ENCODE measurements around the gene GABRB2.
"Not testable (repeated sequence)": the region's sequence is repeated elsewhere in the genome, so short reads cannot be mapped to it uniquely, and the experiment has no call there.

GABRB2 gene

DNA sequence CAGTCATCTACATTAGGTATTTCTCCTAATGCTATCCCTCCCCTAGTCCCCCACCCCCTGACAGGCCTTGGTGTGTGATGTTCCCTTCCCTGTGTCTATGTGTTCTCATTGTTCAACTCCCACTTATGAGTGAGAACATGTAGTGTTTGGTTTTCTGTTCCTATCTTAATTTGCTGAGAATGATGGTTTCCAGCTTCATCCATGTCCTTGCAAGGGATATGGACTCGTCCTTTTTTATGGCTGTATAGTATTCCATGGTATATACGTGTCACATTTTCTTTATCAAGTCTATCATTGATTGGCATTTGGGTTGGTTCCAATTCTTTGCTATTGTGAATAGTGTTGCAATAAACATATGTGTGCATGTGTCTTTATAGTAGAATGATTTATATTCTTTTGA is 249.1 kb downstream of the GABRB2 start:
- not testable (repeated sequence) for DNase-seq (ENCODE audit: low read depth)

DNA sequence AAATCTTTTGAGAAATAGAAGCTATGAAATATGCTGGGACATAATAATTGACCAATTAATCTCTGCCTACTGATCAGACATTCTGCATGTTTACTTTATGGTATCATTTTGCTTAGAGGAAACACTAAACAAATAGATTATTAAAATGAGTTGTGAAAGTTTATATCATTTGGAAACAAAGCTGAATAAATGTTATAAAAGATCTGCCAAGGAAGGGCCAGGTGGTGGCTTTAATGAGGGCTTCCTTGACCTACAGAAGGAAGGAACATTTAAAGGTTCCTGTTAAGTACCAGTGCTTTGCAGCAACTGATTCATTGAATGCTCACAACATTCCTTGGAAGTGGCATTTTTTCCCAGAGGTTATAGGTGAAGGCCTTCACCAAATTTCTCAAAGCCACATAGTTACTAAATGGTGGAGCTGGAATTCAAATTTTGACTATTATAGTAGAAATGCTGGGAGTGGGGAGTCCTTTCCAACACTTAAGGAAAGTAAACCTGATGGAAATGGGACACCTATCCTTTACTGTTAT is 250.7 kb downstream of the GABRB2 start:
- no peak for DNase-seq (ENCODE audit: low read depth)

DNA sequence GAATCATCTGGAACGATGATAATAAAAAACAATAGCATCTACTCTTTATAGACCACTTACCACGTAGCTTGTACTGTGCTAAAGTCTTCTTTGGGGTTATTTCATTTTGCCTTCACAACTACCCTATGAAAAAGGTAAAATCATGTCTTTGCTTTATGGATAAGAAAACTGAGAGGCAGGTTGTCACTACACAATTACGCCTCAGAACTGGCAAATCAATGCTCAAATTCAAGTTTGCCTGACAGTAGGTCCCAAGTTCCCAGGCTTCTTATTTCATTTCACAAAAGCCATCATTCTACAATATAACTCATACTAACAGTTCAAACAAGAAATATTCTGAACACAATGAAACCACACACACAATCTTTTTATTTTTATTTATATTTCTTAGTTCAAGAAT is 258.5 kb downstream of the GABRB2 start:
- DNase-seq (ENCODE audit: low read depth) = no peak

DNA sequence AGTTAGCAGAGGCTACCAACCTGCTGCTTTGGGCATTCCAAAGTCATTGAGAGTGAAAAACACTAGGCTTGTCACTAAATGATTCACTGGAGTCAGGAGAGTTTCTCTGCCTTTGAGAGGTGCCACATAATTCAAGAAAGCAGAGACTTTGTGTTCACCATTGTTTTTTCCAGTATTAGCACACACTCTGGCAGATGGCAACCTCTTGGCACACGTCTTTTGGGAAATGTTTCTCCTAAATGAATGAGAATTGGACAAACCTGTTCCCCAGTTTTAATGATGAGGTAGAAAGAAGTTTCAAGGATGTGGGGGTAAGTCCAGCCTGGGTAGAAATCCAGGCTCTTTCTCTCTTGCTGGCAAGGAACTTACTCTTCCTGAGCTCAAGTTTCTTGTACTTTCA is 259.1 kb downstream of the GABRB2 start:
- DNase-seq (ENCODE audit: low read depth) = no peak

DNA sequence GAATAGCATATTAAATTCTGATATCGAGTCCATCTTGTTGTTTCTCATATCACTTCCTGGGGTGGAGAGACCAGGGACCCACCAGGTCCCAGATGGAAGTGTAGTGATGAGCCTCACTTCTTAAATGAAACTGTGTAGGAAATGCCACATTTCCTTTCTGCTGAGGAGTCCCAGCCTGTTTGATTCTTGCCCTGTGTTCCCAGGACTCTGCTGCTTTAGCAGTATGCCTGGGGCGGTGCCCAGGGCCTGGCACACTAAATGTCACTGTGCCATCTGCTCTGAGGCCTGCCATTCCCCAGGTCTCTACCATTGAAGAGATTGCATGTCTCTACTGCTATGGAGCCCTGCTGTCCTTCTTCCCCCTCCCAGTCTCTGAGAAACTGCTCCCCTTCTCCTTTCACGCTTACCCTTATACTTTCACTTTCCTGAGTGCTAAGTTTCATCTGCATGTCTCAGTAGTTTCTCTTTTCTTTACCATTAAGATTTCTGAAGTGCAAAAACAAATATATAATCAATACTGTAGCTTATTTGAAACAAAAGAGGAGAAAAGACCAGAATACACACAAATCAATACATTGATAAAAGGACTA is 260.4 kb downstream of the GABRB2 start:
- DNase-seq (ENCODE audit: low read depth) = no peak

DNA sequence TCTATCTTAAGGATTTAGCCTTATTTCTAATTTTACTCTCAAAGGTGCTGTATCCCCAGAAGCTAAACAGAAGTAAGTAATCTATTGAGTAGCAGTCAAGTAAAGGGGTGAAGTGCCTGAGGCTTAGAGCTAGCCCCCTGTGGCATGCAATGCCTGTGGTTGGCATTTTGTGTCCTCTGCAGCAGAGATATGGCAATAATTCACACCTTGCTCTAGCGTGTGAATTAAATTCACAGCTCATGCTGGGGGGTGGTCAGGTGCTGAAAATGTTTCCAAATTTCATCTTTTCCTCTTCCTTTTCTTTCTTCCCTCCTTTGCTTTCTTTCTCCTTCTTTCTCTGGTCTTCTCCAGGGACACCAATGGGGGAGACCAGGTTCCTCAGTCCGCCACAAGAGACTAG is 262.1 kb downstream of the GABRB2 start:
- no peak for DNase-seq (ENCODE audit: low read depth)

DNA sequence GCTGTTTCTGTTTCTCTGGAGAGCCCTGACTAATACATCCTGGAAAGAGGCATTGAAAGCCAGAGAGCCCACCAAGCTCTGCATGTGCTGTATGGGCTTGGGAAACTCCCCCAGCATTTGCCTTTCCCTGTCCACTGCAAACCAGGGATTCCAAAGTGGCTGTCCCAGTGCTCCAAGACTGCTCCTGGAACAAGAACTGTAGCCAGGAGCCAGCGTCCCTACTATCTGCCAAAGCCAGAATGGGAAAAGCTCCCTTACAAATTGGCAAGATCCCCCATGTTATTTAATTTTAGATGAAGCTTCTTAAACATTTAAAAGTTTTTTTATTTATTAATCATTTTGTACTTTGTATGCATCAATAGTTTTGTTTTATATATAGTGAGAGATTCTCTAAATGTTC is 263.2 kb downstream of the GABRB2 start:
- DNase-seq (ENCODE audit: low read depth) = no peak

DNA sequence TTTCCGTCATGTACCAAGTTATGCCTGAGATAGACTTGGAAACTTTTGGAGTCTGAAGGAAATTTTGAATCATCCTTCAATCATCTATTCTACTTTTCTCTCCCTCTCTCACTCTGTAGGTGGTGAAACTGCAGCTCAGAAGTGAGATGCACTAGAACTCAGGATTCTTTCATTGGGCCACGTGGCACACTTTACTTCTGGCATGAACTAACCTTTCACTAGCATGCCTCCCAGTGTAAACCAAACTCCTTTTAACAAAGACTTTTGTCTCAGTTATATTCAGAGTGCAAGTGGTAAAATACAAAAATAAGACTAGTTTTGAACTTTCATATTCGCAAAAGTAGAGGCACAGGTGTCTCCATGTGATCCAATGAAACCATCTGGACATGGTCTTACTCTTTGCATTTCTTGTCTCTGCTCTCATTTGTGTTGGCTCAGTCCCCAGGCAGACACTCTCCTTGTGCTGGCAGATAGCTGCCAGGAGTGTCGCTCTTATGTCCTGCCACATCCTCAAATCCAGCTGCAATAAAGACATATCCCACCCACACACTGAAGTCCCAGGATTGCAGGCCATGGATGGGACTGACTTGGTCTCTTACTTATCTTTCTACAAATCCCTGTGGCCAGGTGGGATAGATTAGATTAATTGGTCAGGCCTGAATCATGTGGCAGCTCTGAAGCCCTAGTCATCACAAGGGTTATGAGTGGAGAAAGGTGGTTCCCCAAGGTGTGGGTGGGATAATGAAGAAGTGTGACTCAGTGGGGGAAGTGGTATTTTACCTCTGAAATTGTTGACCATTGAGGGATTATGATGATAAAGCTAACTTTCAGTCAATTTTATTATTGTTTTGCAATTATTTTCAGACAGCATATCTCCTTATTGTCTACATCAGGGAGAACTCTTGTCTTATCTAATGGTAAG is 267.5 kb downstream of the GABRB2 start:
- DNase-seq (ENCODE audit: low read depth) = no peak

DNA sequence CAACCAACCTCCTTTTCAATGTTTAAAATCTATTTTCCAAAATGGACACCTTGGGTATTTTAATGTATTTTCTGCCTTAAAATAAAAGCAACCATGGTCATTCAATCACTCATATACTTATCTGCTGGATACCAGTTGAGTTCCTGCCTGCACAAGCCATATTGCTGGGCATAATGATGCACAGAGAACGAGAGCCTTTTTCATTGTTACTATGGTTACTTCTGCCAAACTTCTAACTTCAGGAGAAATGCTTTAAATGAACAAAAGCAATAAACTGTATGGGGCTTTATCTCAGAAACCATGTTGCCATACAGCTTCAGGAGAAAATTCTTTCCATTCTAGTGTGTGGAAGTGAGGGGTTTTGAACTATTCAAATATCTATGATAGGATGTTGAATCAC is 269.5 kb downstream of the GABRB2 start:
- no peak for DNase-seq (ENCODE audit: low read depth)

DNA sequence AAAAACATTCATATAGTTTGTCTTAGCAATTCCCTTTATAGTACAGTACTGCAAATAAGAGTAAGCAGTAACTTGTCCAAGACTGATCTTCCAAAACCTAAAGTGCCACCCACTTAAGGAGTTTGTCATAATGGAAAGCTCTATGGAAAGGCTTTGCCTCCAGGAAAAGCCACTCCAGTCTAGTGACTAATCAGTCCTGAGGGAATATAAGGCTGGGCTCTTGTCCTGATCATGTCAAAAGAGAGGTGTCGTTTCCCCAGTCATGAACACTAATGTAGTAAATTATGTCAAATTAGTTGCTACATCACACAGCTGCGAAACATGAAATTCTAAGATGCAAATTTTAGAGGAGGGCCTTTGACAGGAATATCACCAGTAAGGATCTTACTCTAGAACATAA is 271.6 kb downstream of the GABRB2 start:
- DNase-seq (ENCODE audit: low read depth) = no peak

DNA sequence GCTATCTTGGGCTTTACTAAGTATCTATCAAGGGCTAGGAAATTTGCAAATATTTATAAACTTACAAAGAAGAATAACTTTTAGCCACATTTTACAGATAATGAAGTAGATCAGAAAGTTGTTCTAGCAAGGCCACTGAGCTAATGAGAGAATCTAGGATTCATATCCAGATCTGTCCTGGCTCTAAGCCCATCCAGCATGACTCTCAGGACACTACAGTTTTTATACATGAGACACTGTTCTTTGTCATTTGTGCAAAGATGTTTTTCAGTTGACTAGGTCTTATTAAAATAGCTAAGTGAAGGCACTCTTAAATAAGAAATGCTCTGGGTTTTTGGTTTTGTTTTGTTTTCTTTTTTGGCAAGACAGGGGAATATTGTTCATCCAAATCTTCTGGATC is 273.1 kb downstream of the GABRB2 start:
- no peak for DNase-seq (ENCODE audit: low read depth)

DNA sequence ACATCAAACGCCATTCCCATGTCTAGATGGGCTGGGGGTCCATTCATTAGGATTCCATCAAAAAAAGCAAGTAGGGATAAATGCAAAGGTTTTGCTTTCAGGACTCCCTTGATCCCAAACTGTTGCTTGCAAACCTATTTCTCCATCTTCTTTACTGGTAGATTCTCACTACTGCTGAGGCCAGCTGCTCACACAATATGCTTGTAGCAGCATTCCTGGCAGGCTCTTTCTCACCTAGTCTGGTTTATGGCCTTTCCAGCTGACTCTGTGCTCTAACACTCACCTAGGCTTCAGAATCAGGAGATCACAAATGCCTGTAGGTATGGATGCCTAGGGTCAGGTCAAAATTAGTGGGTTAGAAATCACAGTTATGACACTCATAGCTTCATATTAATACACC is 274.7 kb downstream of the GABRB2 start:
- no peak for DNase-seq (ENCODE audit: low read depth)

DNA sequence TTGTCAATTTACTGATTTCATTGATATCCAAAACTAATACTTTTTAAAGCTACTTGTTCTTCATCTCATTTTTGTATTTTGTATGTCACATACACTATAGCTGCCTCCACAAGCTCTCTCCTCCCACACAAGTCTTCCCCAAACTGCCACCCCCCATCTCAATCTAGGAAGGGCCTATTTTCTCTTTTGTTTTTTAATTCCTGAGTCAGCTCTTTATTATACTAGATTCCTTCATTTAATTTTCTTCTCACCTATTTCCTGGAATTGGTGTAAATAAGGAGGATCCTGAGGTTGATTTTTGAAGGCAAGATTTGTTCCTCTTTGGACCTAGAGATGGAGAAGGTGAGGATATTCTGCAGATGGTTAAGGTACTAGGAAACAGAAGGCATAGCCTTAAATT is 277.4 kb downstream of the GABRB2 start:
- DNase-seq (ENCODE audit: low read depth) = no peak

DNA sequence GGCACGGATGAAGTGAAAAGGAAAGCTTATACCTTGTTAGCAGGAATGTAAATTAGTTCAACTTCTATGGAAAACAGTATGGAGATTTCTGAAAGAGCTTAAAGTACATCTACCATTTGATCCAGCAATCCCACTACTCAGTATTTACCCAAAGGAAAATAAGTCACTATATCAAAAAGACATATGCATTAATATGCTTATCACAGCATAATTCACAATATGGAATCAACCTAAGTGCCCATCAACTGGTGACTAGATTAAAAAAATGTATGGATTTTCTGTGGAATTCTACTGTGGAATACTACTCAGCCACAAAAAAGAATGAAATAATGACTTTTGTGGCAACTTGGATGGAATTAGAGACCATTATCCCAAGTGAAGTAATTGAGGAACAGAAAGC is 279.6 kb downstream of the GABRB2 start:
- DNase-seq (ENCODE audit: low read depth) = no peak

DNA sequence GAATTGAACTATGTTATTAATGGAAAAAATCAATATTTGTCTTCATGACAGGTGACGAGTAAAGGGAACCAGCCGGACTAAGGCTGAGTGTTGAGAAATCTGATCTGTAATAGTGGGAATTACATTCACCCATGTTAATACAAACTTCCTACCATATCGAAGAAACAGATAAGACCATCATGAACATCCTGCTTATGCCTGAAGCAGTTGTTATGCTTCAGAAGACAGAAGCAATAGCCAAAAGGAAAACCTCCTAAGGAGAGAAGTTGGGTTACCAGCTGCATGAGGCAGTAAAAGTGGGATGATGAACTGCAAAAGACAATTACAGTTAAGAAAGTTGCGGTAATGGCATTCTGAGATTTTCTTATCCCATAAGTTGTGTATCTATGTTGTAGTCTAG is 281.5 kb downstream of the GABRB2 start:
- DNase-seq (ENCODE audit: low read depth) = no peak

DNA sequence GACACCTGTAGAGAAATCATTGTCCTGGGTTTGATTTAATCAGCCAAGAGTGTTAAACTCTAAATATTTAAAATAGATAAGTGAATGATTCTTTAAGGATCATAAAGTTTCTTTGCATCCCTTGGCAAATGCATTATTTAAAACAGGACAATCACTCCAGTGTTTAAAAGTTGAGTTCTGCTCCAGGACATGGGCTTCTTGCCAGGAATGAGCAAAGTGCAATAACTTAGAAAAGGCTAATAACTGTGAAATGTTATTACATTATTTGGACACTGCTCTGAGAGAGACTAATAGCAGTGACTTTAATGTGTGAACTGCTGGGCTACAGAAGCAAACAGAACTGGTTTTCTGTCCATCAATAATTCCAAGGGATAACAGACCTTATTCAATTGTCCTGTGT is 283.3 kb downstream of the GABRB2 start:
- DNase-seq (ENCODE audit: low read depth) = no peak

DNA sequence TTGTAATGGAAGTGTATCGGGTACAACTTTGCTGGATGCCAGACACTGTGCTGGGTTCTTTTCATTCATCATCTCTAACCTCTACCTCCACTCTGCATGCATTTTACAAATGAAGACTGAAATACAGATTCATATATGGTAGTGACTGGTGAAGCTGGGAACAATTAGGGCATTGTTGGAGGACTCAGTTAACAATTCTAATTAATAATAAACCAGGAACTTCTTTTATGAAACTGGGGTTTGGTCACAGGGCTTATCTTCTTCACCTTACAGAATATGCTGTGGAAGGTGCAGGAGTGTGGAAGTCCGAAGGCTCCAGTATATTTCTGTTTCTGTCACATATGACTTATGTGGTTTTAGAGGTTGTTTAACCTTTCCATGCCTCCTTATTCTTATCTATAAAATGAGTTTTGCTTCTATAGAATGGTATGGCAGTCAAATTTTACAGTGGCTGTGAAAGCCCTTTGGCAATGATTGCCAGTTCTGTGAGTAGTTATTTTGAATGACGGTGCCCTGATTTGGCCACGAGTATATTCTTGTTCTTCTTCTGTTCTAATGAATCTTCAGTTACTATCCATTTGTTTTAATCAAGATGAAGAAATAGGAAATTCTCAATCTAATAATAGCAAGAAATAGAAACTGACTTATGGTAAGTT is 284.7 kb downstream of the GABRB2 start:
- DNase-seq (ENCODE audit: low read depth) = no peak

DNA sequence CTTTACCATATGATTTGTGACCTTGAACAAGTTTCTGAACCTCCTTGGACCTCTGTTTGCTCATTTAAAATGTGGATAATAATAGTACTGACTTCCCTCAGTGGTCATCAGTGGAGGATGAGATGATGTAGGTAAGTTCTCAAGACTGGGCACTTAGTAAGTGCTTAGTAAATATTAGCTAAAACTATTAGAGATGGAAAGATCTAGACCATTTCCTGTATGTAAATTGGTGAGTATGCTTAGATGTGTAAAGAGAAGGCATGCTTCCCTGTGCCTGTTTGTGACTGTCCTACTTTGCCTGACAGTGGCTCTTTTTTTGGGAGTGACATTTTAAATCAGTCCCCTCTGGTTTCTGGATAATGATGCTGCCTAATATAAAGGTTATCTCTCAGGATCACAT is 288.1 kb downstream of the GABRB2 start:
- no peak for DNase-seq (ENCODE audit: low read depth)

DNA sequence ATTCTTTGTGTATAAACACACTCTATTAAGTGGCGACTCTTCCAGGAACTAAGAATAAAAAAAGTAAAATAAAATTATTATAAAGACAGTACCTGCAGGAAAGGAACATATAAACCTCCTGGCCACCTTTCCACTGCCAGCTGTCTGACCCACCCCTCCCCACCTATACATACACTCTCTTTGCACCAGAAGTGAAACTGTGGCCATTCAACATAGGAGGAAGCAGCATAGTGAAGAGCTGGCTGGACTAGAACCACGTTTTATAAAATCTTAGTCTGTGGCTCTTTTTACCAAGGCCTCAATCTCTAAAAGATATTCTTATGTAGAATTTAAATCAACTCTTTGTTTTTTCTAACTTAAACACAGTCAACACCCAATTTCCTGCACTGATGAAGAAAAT is 289.6 kb downstream of the GABRB2 start:
- DNase-seq (ENCODE audit: low read depth) = no peak

DNA sequence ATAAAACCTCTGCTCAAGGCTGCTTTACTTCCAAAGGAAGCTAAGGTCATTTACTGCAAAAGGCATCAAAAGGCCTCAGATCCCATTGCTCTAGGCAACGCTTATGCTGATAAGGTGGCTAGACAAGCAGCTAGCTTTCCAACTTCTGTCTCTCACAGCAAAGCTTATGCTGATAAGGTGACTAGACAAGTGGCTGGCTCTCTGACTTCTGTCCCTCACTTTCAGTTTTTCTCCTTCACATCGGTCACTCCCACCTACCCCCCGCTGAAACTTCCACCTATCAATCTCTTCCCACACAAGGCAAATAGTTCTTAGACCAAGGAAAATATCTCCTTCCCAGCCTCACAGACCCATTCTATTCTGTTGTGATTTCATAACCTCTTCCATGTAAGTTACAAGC is 293.6 kb downstream of the GABRB2 start:
- DNase-seq (ENCODE audit: low read depth) = not testable (repeated sequence)

DNA sequence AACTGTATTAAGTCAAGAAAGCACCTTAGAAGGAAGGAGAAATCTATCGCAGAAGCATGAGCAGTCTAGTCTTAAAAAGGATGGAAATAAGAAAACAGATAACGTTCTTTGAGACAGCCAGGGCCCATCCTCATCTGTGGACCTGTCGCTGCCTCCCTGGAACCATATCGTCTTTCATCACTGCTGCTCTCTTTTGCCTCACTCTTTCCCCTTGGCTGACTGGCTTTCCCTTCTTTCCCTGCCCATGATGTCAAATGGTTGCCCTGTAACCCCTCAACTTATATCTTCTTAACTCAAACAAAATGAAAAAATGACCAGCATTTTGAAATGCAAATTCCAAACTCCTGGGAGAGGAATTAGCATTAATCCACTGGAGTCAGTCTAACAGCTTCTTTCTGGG is 299.8 kb downstream of the GABRB2 start:
- DNase-seq (ENCODE audit: low read depth) = no peak

DNA sequence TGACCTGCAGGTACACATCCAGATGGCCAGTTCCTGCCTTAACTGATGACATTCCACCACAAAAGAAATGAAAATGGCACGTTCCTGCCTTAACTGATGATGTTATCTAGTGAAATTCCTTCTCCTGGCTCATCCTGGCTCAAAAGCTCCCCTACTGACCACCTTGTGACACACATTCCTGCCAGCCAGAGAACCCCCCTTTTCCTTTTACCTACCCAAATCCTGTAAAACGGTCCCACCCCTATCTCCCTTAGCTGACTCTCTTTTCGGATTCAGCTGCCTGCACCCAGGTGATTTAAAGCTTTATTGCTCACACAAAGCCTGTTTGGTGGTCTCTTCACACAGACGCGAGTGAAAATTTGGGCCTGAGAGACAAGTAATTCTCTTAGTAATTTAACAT is 300.7 kb downstream of the GABRB2 start:
- not testable (repeated sequence) for DNase-seq (ENCODE audit: low read depth)

Data from stromal cell of bone marrow (primary cell).